Esophagus squamous epithelium (tissue), 4 donors: ENCODE results near the gene CDH12.

Experiments used
- CTCF ChIP-seq, 6 experiments: fragments of 450-650 bp in 4 of 6; fragments of 200-600 bp in 2 of 6; sonication (generic) in 2 of 6; IDR thresholded peaks; one replicate each; pipeline ENCODE4 v1.5.1; 2016 to 2019; ENCODE audit warnings: antibody characterized with exemption in 6 of 6, mild to moderate bottlenecking in 4 of 6, moderate library complexity in 4 of 6
- POLR2A ChIP-seq, 4 donors: fragments of 450-650 bp; IDR thresholded peaks; one replicate each; pipeline ENCODE4 v1.6.1; 2017; ENCODE audit warnings: antibody characterized with exemption in 4 of 4, mild to moderate bottlenecking in 4 of 4, moderate library complexity in 3 of 4

- TF ChIP-seq CTCF (IDR thresholded peaks at IDR 0.05) (no peak), POLR2A (IDR thresholded peaks at IDR 0.05) (no peak)
These were observed 321.2 kb downstream of the CDH12 start for GRCh38 chr5:22531986-22532385.
